HepG2 (cell line): ENCODE data around the gene P2RX2. TPM values are rescaled to one million over a fixed set of nuclear protein-coding genes. Genes with fewer than 3 reads are reported as not detected.
A peak's percentile ranks its signal among the peaks of the same experiment; 100 is the strongest.

Experiments used
- ATAC-seq: fragments of 200-7000 bp; cut with Tn5 transposase; 3 replicates; pipeline ENCODE4 v1.9.1; 2020; ENCODE audit warnings: mild to moderate bottlenecking, moderate library complexity
- BruUV-seq: library from RNA; stranded (reverse); fragments of 400-500 nt; replicated peaks from 2 replicates; lab custom pipeline; 2021; lab: Mats Ljungman, UMichigan
- CTCF ChIA-PET: fragments of 300-600 bp; formaldehyde crosslinking; extraction: SDS; loops from one replicate; lab custom pipeline; 2021; ENCODE audit warnings: low total read pairs, inconsistent platforms, low intra/inter-chr PET ratio; lab: Yijun Ruan, JAX
- POLR2A ChIA-PET: fragments of 350-600 bp; sonication (Branson Sonifier 250); formaldehyde crosslinking; loops from one replicate; lab custom pipeline; 2020; ENCODE audit warnings: antibody characterized with exemption, inconsistent platforms; lab: Yijun Ruan, JAX
- DNase-seq: peaks from one replicate; pipeline ENCODE4 v3.0.0-alpha.2; 2015; ENCODE audit warnings: low spot score
- FAIRE-seq: peaks from 3 replicates; lab custom pipeline; 2011; peaks lifted over from hg19 to GRCh38; lab: Jason Lieb, UNC
- H2AFZ ChIP-seq: one replicate; pipeline ENCODE4 v1.6.1; 2011; ENCODE audit warnings: low read length, inconsistent platforms
- H3K27ac ChIP-seq: fragments of 300-600 bp; 3 replicates; pipeline ENCODE4 v1.8.0; 2011; ENCODE audit warnings: mixed run types, mild to moderate bottlenecking, mixed read lengths, low read length, inconsistent platforms; ENCODE audit not compliant: insufficient read depth; ENCODE audit errors: extremely low read length
- H3K27me3 ChIP-seq, 2 experiments: fragments of 200-600 bp in 1 of 2; 2 replicates in 1 of 2; 3 replicates in 1 of 2; pipeline versions ENCODE4 v1.6.0 to v1.8.0; 2011; ENCODE audit warnings: low read length in 2 of 2, mild to moderate bottlenecking in 2 of 2, moderate library complexity in 2 of 2, inconsistent platforms in 1 of 2; ENCODE audit not compliant: insufficient read depth in 2 of 2, control insufficient read depth in 1 of 2
- H3K36me3 ChIP-seq, 2 experiments: fragments of 200-600 bp in 1 of 2; replicated peaks in 1 of 2; 2 replicates in 1 of 2; 3 replicates in 1 of 2; pipeline versions ENCODE4 v1.5.1 to v1.8.0; 2011; ENCODE audit warnings: low read length in 2 of 2, inconsistent platforms in 1 of 2; ENCODE audit not compliant: insufficient read depth in 2 of 2, control insufficient read depth in 1 of 2
- H3K4me1 ChIP-seq: 2 replicates; pipeline ENCODE4 v1.5.1; 2012; ENCODE audit warnings: low read length, inconsistent platforms; ENCODE audit not compliant: insufficient read depth
- H3K4me2 ChIP-seq: 2 replicates; pipeline ENCODE4 v1.6.0; 2011; ENCODE audit warnings: low read depth, low read length, inconsistent platforms
- H3K4me3 ChIP-seq, 3 experiments: fragments of 200-600 bp in 1 of 3; sonication (generic), shearing (Covaris generic) in 1 of 3; replicated peaks in 1 of 3; 2 replicates each; pipeline ENCODE4 v1.5.1; 2011 to 2016; ENCODE audit warnings: low read length in 3 of 3, inconsistent platforms in 2 of 3, low read depth in 2 of 3, mild to moderate bottlenecking in 2 of 3, control low read depth in 1 of 3, mixed read lengths in 1 of 3; ENCODE audit not compliant: insufficient read depth in 1 of 3
- H3K79me2 ChIP-seq: one replicate; pipeline ENCODE4 v1.6.1; 2011; ENCODE audit warnings: low read length, inconsistent platforms; ENCODE audit not compliant: insufficient read depth
- H3K9ac ChIP-seq: 2 replicates; pipeline ENCODE4 v1.6.0; 2011; ENCODE audit warnings: mild to moderate bottlenecking, low read depth, low read length, inconsistent platforms; ENCODE audit not compliant: insufficient read depth
- H3K9me3 ChIP-seq: 2 replicates; pipeline ENCODE4 v1.5.1; 2012; ENCODE audit warnings: mild to moderate bottlenecking, low read length
- H4K20me1 ChIP-seq: 2 replicates; pipeline ENCODE4 v1.6.0; 2011; ENCODE audit warnings: inconsistent platforms, mild to moderate bottlenecking, low read length, moderate library complexity; ENCODE audit not compliant: insufficient read depth
- AGO2 ChIP-seq: fragments of 200-400 bp; formaldehyde crosslinking; optimal IDR thresholded peaks from 2 replicates; pipeline ENCODE3; 2017; ENCODE audit warnings: mild to moderate bottlenecking, low read depth, low read length, moderate library complexity
- DZIP1 ChIP-seq: sonication (generic); formaldehyde crosslinking; IDR thresholded peaks from 2 replicates; pipeline ENCODE4 v1.5.0; 2020; ENCODE audit warnings: mild to moderate bottlenecking, missing genetic modification reagents
- ERF ChIP-seq: IDR thresholded peaks from 2 replicates; pipeline ENCODE4 v1.6.1; 2018; ENCODE audit warnings: missing biosample characterization, missing genetic modification reagents
- RBFOX2 ChIP-seq: fragments of 200-400 bp; formaldehyde crosslinking; IDR thresholded peaks from 2 replicates; pipeline ENCODE4 v1.6.1; 2017; ENCODE audit warnings: low read depth, mild to moderate bottlenecking, low read length
- WGBS: methylation state at CpG from one replicate; pipeline ENCODE4 v1.1.6; 2017; ENCODE audit warnings: low lambda C conversion rate; 5-methylcytosine and 5-hydroxymethylcytosine counted together
- in situ Hi-C: cut with HindIII; loops from 2 replicates; pipeline ENCODE4 v1.10.0; 2017; ENCODE audit warnings: low pct_unique_long_range_greater_than_20kb; ENCODE audit not compliant: extremely low pct_ligation_motif_present
- intact Hi-C: fragments of 100-400 bp; cut with micrococcal nuclease; formaldehyde crosslinking; loops from one replicate; pipeline ENCODE4 v1.10.0; 2022; ENCODE audit not compliant: unreplicated experiment
- polyA plus RNA-seq, 8 experiments: library from polyadenylated mRNA; depleted of rRNA in 3 of 8; stranded (reverse) in 7 of 8; unstranded in 1 of 8; fragments of >200 nt; fragmentation: Illumina TruSeq in 4 of 8; extraction: Trizol in 4 of 8; gene quantifications; 2 replicates each; pipeline versions ENCODE4 v1.2.1 to v1.2.3, GENCODE V29; 2011 to 2016; ENCODE audit warnings: low read depth in 4 of 8, missing spikeins in 1 of 8, mixed read lengths in 1 of 8; ENCODE audit not compliant: insufficient read depth in 1 of 8
- total RNA-seq, 5 experiments: library from RNA; depleted of rRNA; stranded (reverse); fragments of >200 nt; fragmentation: Illumina TruSeq; extraction: Trizol; gene quantifications; 2 replicates each; pipeline ENCODE4 v1.2.3, GENCODE V29; 2016; ENCODE audit warnings: low read depth in 1 of 5

Gene P2RX2
- total and polyA plus RNA-seq, 2 of the 13 experiments (the other 11 are each of a cell fraction or from before 2014, with no cell fraction given) = not detected

GRCh38 chr12:132568826-132569480 is 49.6 kb upstream of the P2RX2 start:
- H3K27me3 ChIP-seq = no peaks in the 10 kb centered on the region
- ChIA-PET POLR2A (no interaction called here), CTCF (no interaction called here)
- no peaks in the 10 kb centered on the region for H3K79me2 ChIP-seq
- DNase-seq = no peak
- no peak for ATAC-seq
- H3K36me3 ChIP-seq = peaks cover 4 to 16% of the 10 kb centered on the region in 2 experiments; a peak in 3 of 5 replicates
- H3K4me1 ChIP-seq = no peaks in the 10 kb centered on the region
- no peak overlapping the region for H3K4me3 ChIP-seq
- no peak for FAIRE-seq
- BruUV-seq = no TSS peak
- no peak overlapping the region for H3K27ac ChIP-seq
- H4K20me1 ChIP-seq = peaks cover 9% of the 10 kb centered on the region; the same call in 1 of the 2 replicates
- 0 out of 2 replicates have a peak, but pooled peaks have one; percentile 6 for TF ChIP-seq RBFOX2
- no peak for TF ChIP-seq ERF (CRISPR knock-in tag)
- TF ChIP-seq DZIP1 (CRISPR knock-in tag) = no peak
- peak; percentile 22 for TF ChIP-seq AGO2
- H3K9ac ChIP-seq = no peak overlapping the region
- in situ Hi-C loops (no loop called here), intact Hi-C loops (no loop called here)
- no peak overlapping the region for H3K4me2 ChIP-seq
- 89% methylated on average over 5 of the region's 17 CpGs for WGBS
- no peak overlapping the region for H2AFZ ChIP-seq
- H3K9me3 ChIP-seq = no peaks in the 10 kb centered on the region
